HG03565 (cell line): Measurements from ENCODE around the gene POLH.
"Not testable (repeated sequence)": the region's sequence is repeated elsewhere in the genome, so short reads cannot be mapped to it uniquely, and the experiment has no call there.

Experiments used
- ATAC-seq: cut with Tn5 transposase; IDR thresholded peaks from one replicate; pipeline ENCODE4 v1.9.1; 2021; ENCODE audit warnings: mild to moderate bottlenecking, moderate library complexity; ENCODE audit not compliant: unreplicated experiment

The POLH gene

DNA sequence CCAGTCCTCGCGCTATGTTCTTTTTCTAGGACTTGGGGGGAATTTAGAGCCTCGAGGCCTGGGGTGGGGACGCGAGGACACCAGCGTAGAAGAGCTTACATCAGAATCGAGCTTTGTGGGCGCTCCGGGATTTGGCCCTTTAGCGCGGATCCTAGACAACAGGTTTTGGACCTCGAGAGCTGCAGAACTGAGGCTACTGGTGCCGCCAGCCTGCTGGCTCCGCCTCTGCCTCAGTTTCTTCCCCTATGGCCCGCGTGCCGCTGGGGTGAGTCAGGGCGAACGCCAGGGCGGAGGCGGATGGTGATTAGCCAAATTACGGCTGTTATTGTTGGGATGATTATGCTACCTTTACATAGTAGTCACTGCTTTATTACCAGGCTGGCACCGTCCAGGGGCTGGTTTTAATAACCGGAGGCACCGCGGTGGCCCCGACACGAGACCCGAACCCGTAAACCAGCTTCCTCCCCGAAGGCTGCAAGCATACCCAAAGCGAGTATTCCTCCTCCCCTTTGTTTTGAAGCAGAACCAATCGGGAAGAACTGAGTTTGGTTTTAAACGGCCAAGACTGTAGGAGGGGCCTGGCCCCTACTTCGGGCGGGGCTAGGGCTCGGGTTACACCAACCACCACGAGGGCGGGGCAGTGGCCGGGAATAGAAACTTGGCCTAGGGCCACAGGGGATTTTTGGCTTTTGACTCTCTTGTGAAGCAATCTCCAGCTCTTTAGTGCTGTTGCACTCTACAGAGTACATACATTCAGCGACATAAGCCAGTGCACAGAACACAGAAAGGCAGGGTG, 53.7 kb downstream of the POLH start:
- ATAC-seq: peak; percentile 66

GRCh38 chr6:43630980-43631619, 55.1 kb downstream of the POLH start:
- ATAC-seq: no peak

DNA sequence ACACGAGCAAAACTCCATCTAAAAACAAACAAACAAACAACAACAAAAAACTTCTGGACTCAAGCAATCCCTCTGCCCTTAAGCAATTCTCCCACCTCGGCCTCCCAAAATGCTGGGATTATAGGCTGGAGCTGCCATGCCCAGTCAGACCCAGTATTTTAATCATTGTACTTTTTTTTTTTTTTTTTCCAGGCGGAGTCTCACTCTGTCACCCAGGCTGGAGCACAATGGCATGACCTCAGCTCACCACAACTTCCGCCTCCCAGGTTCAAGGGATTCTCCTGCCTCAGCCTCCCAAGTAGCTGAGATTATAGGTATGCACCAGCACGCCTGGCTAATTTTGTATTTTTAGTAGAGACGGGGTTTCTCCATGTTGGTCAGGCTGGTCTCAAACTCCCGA, 57.0 kb downstream of the POLH start:
- ATAC-seq: not testable (repeated sequence)

DNA sequence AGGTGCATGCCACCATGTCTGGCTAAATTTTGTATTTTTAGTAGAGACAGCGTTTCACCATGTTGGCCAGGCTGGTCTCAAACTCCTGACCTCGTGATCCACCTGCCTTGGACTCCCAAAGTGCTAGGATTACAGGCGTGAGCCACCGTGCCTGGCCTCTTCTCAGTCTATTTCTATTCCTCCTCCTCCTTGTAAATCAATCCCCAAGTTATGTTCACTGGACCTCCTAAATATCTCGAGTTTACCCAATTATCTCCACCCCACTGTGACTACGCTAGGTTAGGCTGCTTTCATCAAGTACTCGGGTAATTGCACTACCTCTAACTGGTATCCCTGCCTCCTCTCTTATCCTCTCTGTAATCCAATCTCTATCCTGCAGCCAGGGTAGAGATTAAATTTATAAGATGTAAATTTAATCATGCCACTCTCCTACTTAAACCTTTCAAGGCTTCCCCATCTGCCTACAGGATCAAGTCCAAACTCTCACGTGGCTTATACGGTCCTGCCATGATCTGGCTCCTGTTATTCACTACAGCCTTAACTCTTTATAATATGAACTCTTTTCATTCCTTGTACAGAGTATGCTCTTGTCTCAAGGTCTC, 58.8 kb downstream of the POLH start:
- ATAC-seq: no peak

- ATAC-seq: peak; percentile 78
Measured at GRCh38 chr6:43635387-43636307, 59.7 kb downstream of the POLH start, which contains the start of gene MAD2L1BP. Gene MAD2L1BP, plus strand, starts transcription at chr6:43635840. Its CDS starts 36 bp downstream, at chr6:43635876.

DNA sequence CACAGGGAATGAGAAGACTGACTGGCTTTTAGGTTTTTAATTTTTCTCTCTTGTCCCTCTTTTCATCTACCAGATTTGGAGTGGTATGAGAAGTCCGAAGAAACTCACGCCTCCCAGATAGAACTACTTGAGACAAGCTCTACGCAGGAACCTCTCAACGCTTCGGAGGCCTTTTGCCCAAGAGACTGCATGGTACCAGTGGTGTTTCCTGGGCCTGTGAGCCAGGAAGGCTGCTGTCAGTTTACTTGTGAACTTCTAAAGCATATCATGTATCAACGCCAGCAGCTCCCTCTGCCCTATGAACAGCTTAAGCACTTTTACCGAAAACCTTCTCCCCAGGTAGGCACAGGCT, 60.3 kb downstream of the POLH start:
- no peak for ATAC-seq

GRCh38 chr6:43639984-43640800, 64.2 kb downstream of the POLH start:
- ATAC-seq: no peak

DNA sequence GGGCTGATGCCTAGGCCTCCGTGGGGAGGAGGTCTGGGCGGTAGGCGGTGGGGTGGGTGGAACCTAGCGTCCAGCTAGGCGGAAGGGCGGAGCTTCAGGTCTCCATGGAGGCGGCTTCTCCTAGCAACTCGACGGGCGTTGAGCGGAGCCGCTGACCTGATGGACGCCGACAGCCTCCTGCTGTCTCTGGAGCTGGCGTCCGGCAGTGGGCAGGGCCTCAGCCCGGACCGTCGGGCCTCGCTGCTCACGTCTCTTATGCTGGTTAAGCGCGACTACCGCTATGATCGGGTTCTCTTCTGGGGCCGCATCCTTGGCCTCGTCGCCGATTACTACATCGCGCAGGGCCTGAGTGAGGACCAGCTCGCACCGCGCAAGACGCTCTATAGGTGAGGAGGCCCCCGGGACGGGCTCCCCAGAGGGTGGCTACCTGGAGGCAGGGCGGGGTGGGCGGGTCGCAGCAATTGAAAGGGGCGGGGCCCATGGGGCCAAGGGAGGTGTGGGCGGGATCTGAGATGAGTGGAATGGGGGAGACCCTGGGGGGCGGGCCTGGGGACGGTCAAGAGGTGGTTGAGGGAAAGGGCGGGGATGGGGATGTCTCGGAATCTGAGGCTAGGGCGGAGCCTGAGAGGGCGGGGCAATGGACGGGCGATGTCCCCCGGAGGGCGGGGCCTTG, 69.1 kb downstream of the POLH start, which contains the start of gene RSPH9:
Gene RSPH9 (plus strand): TSS at position 97 of the 673 bp plus-strand sequence. CDS start 63 bp downstream, at position 160.
- no peak for ATAC-seq

GRCh38 chr6:43645613-43645964, 69.6 kb downstream of the POLH start:
- no peak for ATAC-seq

- ATAC-seq: no peak
Measured at GRCh38 chr6:43647613-43648012, 71.6 kb downstream of the POLH start.

- ATAC-seq: no peak
Measured at GRCh38 chr6:43648248-43648647, 72.3 kb downstream of the POLH start.

- ATAC-seq: not testable (repeated sequence)
Measured at GRCh38 chr6:43652822-43653221, 76.8 kb downstream of the POLH start.

DNA sequence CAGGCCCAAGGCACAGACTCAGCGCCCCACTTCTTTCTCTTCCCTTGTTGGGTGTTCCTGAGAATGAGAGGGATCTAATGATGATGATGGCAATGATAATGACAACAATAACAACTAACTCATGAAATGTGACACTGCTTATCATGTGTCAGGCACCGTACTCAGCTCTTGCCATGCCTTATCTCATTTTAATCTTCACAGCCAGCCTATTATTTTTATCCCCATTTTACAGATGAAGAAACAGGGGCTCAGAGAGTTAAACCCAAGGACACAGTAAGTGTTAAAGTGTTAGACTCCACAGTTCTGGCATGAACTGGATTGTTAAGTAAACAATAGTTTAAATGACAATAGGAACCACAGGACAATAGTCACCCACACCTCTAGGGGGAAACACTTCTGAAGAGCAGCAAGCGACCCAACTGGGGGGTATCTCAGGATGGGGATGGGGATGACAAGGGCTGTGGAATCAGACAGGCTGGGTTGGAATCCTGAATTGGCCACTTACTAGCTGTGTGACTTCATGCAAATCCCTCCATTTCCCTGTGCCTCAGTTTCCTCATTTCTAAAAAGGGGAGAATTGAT, 81.3 kb downstream of the POLH start:
- no peak for ATAC-seq

GRCh38 chr6:43658161-43658560, 82.2 kb downstream of the POLH start:
- ATAC-seq: no peak

GRCh38 chr6:43662948-43663347, 87.0 kb downstream of the POLH start:
- not testable (repeated sequence) for ATAC-seq
